HCT116 (cell line): ENCODE measurements around the gene CLIP4. TPM values are rescaled to one million over a fixed set of nuclear protein-coding genes. Genes with fewer than 3 reads are reported as not detected.
A peak's percentile ranks its signal among the peaks of the same experiment; 100 is the strongest.

Experiments used
- ATAC-seq: fragments of 200-7000 bp; cut with Tn5 transposase; 2 replicates; pipeline ENCODE4 v1.9.1; 2020; ENCODE audit warnings: mild to moderate bottlenecking, moderate library complexity
- BruUV-seq: library from RNA; stranded (reverse); fragments of 400-500 nt; replicated peaks from 2 replicates; lab custom pipeline; 2021; lab: Mats Ljungman, UMichigan
- CTCF ChIA-PET: fragments of 300-600 bp; sonication (Branson Sonifier 250); formaldehyde crosslinking; loops from one replicate; lab custom pipeline; 2021; ENCODE audit warnings: antibody characterized with exemption; lab: Charles Lee
- POLR2A ChIA-PET: fragments of 300-600, 350-600 bp; sonication (Branson Sonifier 250); formaldehyde crosslinking; loops from one replicate; lab custom pipeline; 2021; ENCODE audit warnings: antibody characterized with exemption; lab: Charles Lee
- RAD21 ChIA-PET, 2 experiments: fragments of 300-600 bp; sonication (Branson Sonifier 250); formaldehyde crosslinking; loops; one replicate each; lab custom pipeline; 2023; ENCODE audit warnings: low total read pairs in 2 of 2; ENCODE audit not compliant: uncharacterized antibody in 2 of 2, unreplicated experiment in 2 of 2, low non-redundant PET in 1 of 2; lab: Charles Lee
- DNase-seq: peaks from one replicate; pipeline ENCODE4 v3.0.0-alpha.2; 2010; ENCODE audit warnings: low read depth, low spot score
- H2AFZ ChIP-seq: fragments of 200-600 bp; shearing (Covaris generic), sonication (generic); 2 replicates; pipeline ENCODE4 v1.6.1; 2017; ENCODE audit warnings: low read depth, mixed run types, mixed read lengths, antibody characterized with exemption, low read length; ENCODE audit not compliant: poor library complexity, severe bottlenecking
- H3K27ac ChIP-seq: 2 replicates; pipeline ENCODE4 v1.5.1; 2012; ENCODE audit warnings: low read depth, low read length
- H3K27me3 ChIP-seq: fragments of 200-600 bp; sonication (generic); 2 replicates; pipeline ENCODE4 v1.6.1; 2016; ENCODE audit warnings: mixed run types, low read length, mixed read lengths; ENCODE audit not compliant: insufficient read depth
- H3K36me3 ChIP-seq, 2 experiments: fragments of 200-500 bp in 1 of 2; fragments of 200-600 bp in 1 of 2; sonication (Bioruptor generic) in 1 of 2; sonication (generic) in 1 of 2; 2 replicates each; pipeline versions ENCODE4 v1.5.1 to v1.6.1; 2014 to 2016; ENCODE audit warnings: low read length in 2 of 2, inconsistent platforms in 1 of 2, mixed read lengths in 1 of 2, mixed run types in 1 of 2; ENCODE audit not compliant: insufficient read depth in 2 of 2, control insufficient read depth in 1 of 2
- H3K4me1 ChIP-seq, 2 experiments: fragments of 200-600 bp in 1 of 2; sonication (generic) in 1 of 2; 2 replicates each; pipeline versions ENCODE4 v1.5.1 to v1.6.1; 2012 to 2017; ENCODE audit warnings: low read length in 2 of 2, inconsistent platforms in 1 of 2, mild to moderate bottlenecking in 1 of 2, mixed read lengths in 1 of 2, mixed run types in 1 of 2, moderate library complexity in 1 of 2; ENCODE audit not compliant: insufficient read depth in 2 of 2, control insufficient read depth in 1 of 2
- H3K4me2 ChIP-seq: fragments of 200-600 bp; sonication (generic); 2 replicates; pipeline ENCODE4 v1.6.1; 2017; ENCODE audit warnings: mixed run types, low read length, mixed read lengths
- H3K4me3 ChIP-seq, 2 experiments: fragments of 200-600 bp in 1 of 2; sonication (generic) in 1 of 2; replicated peaks in 1 of 2; 2 replicates each; pipeline ENCODE4 v1.5.1; 2011 to 2016; ENCODE audit warnings: low read length in 2 of 2, control low read depth in 1 of 2, low read depth in 1 of 2, mild to moderate bottlenecking in 1 of 2, mixed read lengths in 1 of 2, mixed run types in 1 of 2
- H3K79me2 ChIP-seq: fragments of 200-600 bp; sonication (generic); 2 replicates; pipeline ENCODE4 v1.6.1; 2017; ENCODE audit warnings: mild to moderate bottlenecking, mixed run types, low read length, moderate library complexity, mixed read lengths; ENCODE audit not compliant: insufficient read depth
- H3K9ac ChIP-seq: fragments of 200-600 bp; sonication (generic); 2 replicates; pipeline ENCODE4 v1.6.1; 2016; ENCODE audit warnings: low read length, mixed read lengths
- H3K9me2 ChIP-seq: fragments of 200-600 bp; sonication (generic), shearing (Covaris generic); 2 replicates; pipeline ENCODE4 v1.6.1; 2017; ENCODE audit warnings: mixed run types, mild to moderate bottlenecking, moderate library complexity; ENCODE audit not compliant: insufficient read depth
- H3K9me3 ChIP-seq, 2 experiments: fragments of 200-500 bp in 1 of 2; fragments of 200-600 bp in 1 of 2; sonication (Bioruptor generic) in 1 of 2; sonication (generic) in 1 of 2; 2 replicates each; pipeline ENCODE4 v1.6.1; 2014 to 2017; ENCODE audit warnings: low read length in 2 of 2, mixed read lengths in 2 of 2, inconsistent platforms in 1 of 2, low read depth in 1 of 2, mild to moderate bottlenecking in 1 of 2, mixed run types in 1 of 2, moderate library complexity in 1 of 2; ENCODE audit not compliant: control insufficient read depth in 1 of 2, insufficient read depth in 1 of 2
- H4K20me1 ChIP-seq: fragments of 200-600 bp; sonication (generic), shearing (Covaris generic); 2 replicates; pipeline ENCODE4 v1.6.1; 2017; ENCODE audit warnings: mixed run types, mild to moderate bottlenecking, moderate library complexity; ENCODE audit not compliant: insufficient read depth
- ATF3 ChIP-seq: IDR thresholded peaks from 2 replicates; pipeline ENCODE4 v1.6.1; 2012
- CBX3 ChIP-seq: IDR thresholded peaks from 2 replicates; pipeline ENCODE4 v1.6.1; 2012; ENCODE audit warnings: low read depth
- ELF1 ChIP-seq: IDR thresholded peaks from 2 replicates; pipeline ENCODE4 v1.6.1; 2012; ENCODE audit warnings: low read depth, borderline replicate concordance
- POLR2A ChIP-seq: IDR thresholded peaks from 2 replicates; pipeline ENCODE4 v1.7.0; 2011; ENCODE audit warnings: borderline replicate concordance; ENCODE audit not compliant: insufficient read depth, insufficient read length; ENCODE audit errors: extremely low read depth
- REST ChIP-seq: IDR thresholded peaks from 2 replicates; pipeline ENCODE4 v1.6.1; 2012; ENCODE audit warnings: low read depth
- SIN3A ChIP-seq: IDR thresholded peaks from 2 replicates; pipeline ENCODE4 v1.6.1; 2012; ENCODE audit warnings: low read depth
- SRF ChIP-seq: IDR thresholded peaks from 2 replicates; pipeline ENCODE4 v1.6.1; 2012; ENCODE audit warnings: low read depth
- YY1 ChIP-seq: IDR thresholded peaks from 2 replicates; pipeline ENCODE4 v1.6.1; 2011; ENCODE audit warnings: low read length, low read depth, moderate library complexity, mild to moderate bottlenecking; ENCODE audit not compliant: insufficient replicate concordance; ENCODE audit errors: extremely low read depth
- ZFX ChIP-seq: fragments of 450-650 bp; IDR thresholded peaks from 2 replicates; pipeline ENCODE4 v1.6.1; 2017
- intact Hi-C: fragments of 100-400 bp; cut with micrococcal nuclease; formaldehyde crosslinking; loops from 2 replicates; pipeline ENCODE4 v1.10.0; 2022
- total RNA-seq: library from RNA; stranded (reverse); gene quantifications from one replicate; pipeline ENCODE4 v1.2.1, GENCODE V29; 2021; ENCODE audit not compliant: unreplicated experiment

Gene CLIP4
- total RNA-seq, 1 experiment from 2014 or later: 27.8 TPM

DNA sequence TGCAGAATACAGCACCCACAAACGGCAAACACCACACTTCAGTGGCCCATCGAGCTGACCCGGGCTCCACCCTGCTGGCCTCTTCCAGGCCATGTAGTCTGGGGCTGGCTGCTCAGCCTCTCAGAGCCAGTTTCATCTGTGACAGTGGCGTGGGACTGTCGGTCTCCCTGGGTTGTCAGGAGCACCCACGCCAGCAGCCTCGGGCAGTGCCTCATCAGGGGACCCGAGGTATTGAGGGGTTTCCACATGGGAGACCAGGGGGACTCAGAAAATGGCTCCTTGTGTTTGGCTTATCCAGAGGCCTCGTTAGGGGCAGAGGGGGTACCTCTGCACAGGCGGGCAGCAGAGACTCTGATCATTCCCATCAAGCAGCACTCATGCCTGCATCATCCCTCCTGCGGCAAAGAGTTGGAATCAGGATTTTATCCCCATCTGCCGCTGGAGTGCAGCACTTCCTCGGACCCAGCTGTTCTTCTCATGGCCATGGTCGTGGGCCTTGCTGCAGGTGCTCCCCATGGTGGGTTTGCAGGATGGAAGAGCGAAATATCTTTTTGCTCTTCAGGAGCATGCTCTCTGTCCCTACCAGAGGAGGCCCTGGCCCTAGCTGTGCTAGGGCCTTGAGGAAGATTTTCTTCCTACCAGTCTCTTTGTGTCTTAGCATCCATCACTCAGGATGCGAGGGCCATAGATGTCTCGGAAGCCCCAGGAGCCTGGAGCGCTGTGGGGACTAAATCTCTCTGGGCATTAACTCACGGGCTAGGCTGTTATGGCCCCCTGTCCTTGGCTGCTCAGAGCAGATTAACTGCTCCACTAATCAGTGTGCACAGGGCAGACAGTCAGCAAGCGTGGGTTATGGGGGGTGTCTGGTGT, 100.8 kb downstream of the CLIP4 start:
- Histone ChIP-seq H3K4me3 (no peak overlapping the region), H3K9ac (no peak overlapping the region), H3K36me3 (no peaks in the 10 kb centered on the region), H3K9me2 (no peaks in the 10 kb centered on the region), H3K9me3 (no peaks in the 10 kb centered on the region), H3K79me2 (no peaks in the 10 kb centered on the region), H3K27ac (no peak overlapping the region), H3K4me1 (no peaks in the 10 kb centered on the region), H4K20me1 (no peaks in the 10 kb centered on the region), H2AFZ (no peak overlapping the region), H3K27me3 (no peaks in the 10 kb centered on the region), H3K4me2 (no peak overlapping the region)
- ChIA-PET POLR2A (no interaction called here), CTCF (no interaction called here), RAD21 (no interaction called here)
- DNase-seq (no peak), ATAC-seq (0 out of 2 replicates have a peak, but pooled peaks have one; percentile 16)
- no peak for TF ChIP-seq CBX3
- no peak for TF ChIP-seq ZFX
- no peak for TF ChIP-seq REST
- TF ChIP-seq YY1: no peak
- no peak for TF ChIP-seq SRF
- no peak for TF ChIP-seq ELF1
- no peak for TF ChIP-seq SIN3A
- no peak for TF ChIP-seq POLR2A
- TF ChIP-seq ATF3: no peak
- no TSS peak for BruUV-seq
- intact Hi-C loops: no loop called here
